Measurements from ENCODE around the gene SNX14.
"Not testable (repeated sequence)": the region's sequence is repeated elsewhere in the genome, so short reads cannot be mapped to it uniquely, and the experiment has no call there.

The SNX14 gene

GRCh38 chr6:85593438-85594196 lies at the start of gene SNX14:
Gene SNX14 (minus strand): TSS chr6:85593858. CDS start chr6:85593718, 140 bp downstream.
- peak; percentile 91 for DNase-seq (ENCODE audit: low spot score)

GRCh38 chr6:85642774-85643536 lies 49.3 kb upstream of the SNX14 start, which contains the start of gene SYNCRIP:
Gene SYNCRIP (minus strand): TSS chr6:85642886. CDS start chr6:85641439, 1,447 bp downstream.
- DNase-seq (ENCODE audit: low spot score) = peak; percentile 99

- DNase-seq (ENCODE audit: low spot score) = peak; percentile 57
Measured at GRCh38 chr6:85641897-85642773, 48.5 kb upstream of the SNX14 start.

GRCh38 chr6:85641522-85641896 lies 47.9 kb upstream of the SNX14 start:
- peak; percentile 11 for DNase-seq (ENCODE audit: low spot score)

GRCh38 chr6:85640821-85641220 lies 47.2 kb upstream of the SNX14 start:
- DNase-seq (ENCODE audit: low spot score) = no peak

- DNase-seq (ENCODE audit: low spot score) = no peak
Measured at GRCh38 chr6:85637579-85637978, 43.9 kb upstream of the SNX14 start.

- no peak for DNase-seq (ENCODE audit: low spot score)
Measured at GRCh38 chr6:85632164-85632942, 38.7 kb upstream of the SNX14 start.

GRCh38 chr6:85631117-85631516 lies 37.5 kb upstream of the SNX14 start:
- DNase-seq (ENCODE audit: low spot score) = not testable (repeated sequence)

GRCh38 chr6:85628353-85628752 lies 34.7 kb upstream of the SNX14 start:
- no peak for DNase-seq (ENCODE audit: low spot score)

- no peak for DNase-seq (ENCODE audit: low spot score)
Measured at GRCh38 chr6:85620308-85620707, 26.6 kb upstream of the SNX14 start.

GRCh38 chr6:85614780-85615179 lies 21.1 kb upstream of the SNX14 start:
- DNase-seq (ENCODE audit: low spot score) = no peak

GRCh38 chr6:85612690-85613474 lies 19.2 kb upstream of the SNX14 start:
- no peak for DNase-seq (ENCODE audit: low spot score)

- no peak for DNase-seq (ENCODE audit: low spot score)
Measured at GRCh38 chr6:85610182-85610895, 16.7 kb upstream of the SNX14 start.

GRCh38 chr6:85602100-85602499 lies 8.4 kb upstream of the SNX14 start:
- no peak for DNase-seq (ENCODE audit: low spot score)

- DNase-seq (ENCODE audit: low spot score) = no peak
Measured at GRCh38 chr6:85600713-85601313, 7.2 kb upstream of the SNX14 start.

- peak; percentile 30 for DNase-seq (ENCODE audit: low spot score)
Measured at GRCh38 chr6:85594197-85594930, 706 bp upstream of the SNX14 start.

- DNase-seq (ENCODE audit: low spot score) = no peak
Measured at GRCh38 chr6:85592033-85592432, 1.6 kb downstream of the SNX14 start.

- no peak for DNase-seq (ENCODE audit: low spot score)
Measured at GRCh38 chr6:85591207-85591606, 2.5 kb downstream of the SNX14 start.

- no peak for DNase-seq (ENCODE audit: low spot score)
Measured at GRCh38 chr6:85585741-85586140, 7.9 kb downstream of the SNX14 start.
